GM18909 (cell line): ENCODE results near the gene MAST2.
"Not testable (repeated sequence)": the region's sequence is repeated elsewhere in the genome, so short reads cannot be mapped to it uniquely, and the experiment has no call there.

Source experiments
- ATAC-seq: cut with Tn5 transposase; IDR thresholded peaks from one replicate; pipeline ENCODE4 v1.9.1; 2021; ENCODE audit warnings: mild to moderate bottlenecking; ENCODE audit not compliant: unreplicated experiment, poor library complexity

MAST2 gene

GRCh38 chr1:45887156-45887842 is 83.9 kb downstream of the MAST2 start:
- ATAC-seq, result no peak

GRCh38 chr1:45890078-45890477 is 86.7 kb downstream of the MAST2 start:
- ATAC-seq, result no peak

GRCh38 chr1:45891087-45891486 is 87.7 kb downstream of the MAST2 start:
- ATAC-seq, result no peak

- no peak for ATAC-seq
Measured at GRCh38 chr1:45892068-45892785, 88.8 kb downstream of the MAST2 start.

- ATAC-seq, result no peak
Measured at GRCh38 chr1:45894331-45894730, 90.9 kb downstream of the MAST2 start.

- no peak for ATAC-seq
Measured at GRCh38 chr1:45894921-45895320, 91.5 kb downstream of the MAST2 start.

- no peak for ATAC-seq
Measured at GRCh38 chr1:45895406-45895805, 92.0 kb downstream of the MAST2 start.

- no peak for ATAC-seq
Measured at GRCh38 chr1:45906883-45907282, 103.5 kb downstream of the MAST2 start.

- no peak for ATAC-seq
Measured at GRCh38 chr1:45908611-45909140, 105.3 kb downstream of the MAST2 start.

GRCh38 chr1:45911634-45912033 is 108.2 kb downstream of the MAST2 start:
- no peak for ATAC-seq

GRCh38 chr1:45913183-45913683 is 109.8 kb downstream of the MAST2 start:
- ATAC-seq, result no peak

- ATAC-seq, result no peak
Measured at GRCh38 chr1:45913731-45914501, 110.5 kb downstream of the MAST2 start.

- no peak for ATAC-seq
Measured at GRCh38 chr1:45914836-45915235, 111.4 kb downstream of the MAST2 start.

- ATAC-seq, result no peak
Measured at GRCh38 chr1:45922374-45922773, 119.0 kb downstream of the MAST2 start.

GRCh38 chr1:45922813-45923212 is 119.4 kb downstream of the MAST2 start:
- no peak for ATAC-seq

- ATAC-seq, result no peak
Measured at GRCh38 chr1:45923343-45923742, 119.9 kb downstream of the MAST2 start.

GRCh38 chr1:45924736-45925135 is 121.3 kb downstream of the MAST2 start:
- no peak for ATAC-seq

GRCh38 chr1:45925728-45926287 is 122.4 kb downstream of the MAST2 start:
- ATAC-seq, result no peak

GRCh38 chr1:45926330-45926729 is 122.9 kb downstream of the MAST2 start:
- ATAC-seq, result no peak

- ATAC-seq, result not testable (repeated sequence)
Measured at GRCh38 chr1:45927231-45927915, 124.0 kb downstream of the MAST2 start.
